ENCODE data around the gene ALPP.
"Not testable (repeated sequence)": the region's sequence is repeated elsewhere in the genome, so short reads cannot be mapped to it uniquely, and the experiment has no call there.

The ALPP gene

DNA sequence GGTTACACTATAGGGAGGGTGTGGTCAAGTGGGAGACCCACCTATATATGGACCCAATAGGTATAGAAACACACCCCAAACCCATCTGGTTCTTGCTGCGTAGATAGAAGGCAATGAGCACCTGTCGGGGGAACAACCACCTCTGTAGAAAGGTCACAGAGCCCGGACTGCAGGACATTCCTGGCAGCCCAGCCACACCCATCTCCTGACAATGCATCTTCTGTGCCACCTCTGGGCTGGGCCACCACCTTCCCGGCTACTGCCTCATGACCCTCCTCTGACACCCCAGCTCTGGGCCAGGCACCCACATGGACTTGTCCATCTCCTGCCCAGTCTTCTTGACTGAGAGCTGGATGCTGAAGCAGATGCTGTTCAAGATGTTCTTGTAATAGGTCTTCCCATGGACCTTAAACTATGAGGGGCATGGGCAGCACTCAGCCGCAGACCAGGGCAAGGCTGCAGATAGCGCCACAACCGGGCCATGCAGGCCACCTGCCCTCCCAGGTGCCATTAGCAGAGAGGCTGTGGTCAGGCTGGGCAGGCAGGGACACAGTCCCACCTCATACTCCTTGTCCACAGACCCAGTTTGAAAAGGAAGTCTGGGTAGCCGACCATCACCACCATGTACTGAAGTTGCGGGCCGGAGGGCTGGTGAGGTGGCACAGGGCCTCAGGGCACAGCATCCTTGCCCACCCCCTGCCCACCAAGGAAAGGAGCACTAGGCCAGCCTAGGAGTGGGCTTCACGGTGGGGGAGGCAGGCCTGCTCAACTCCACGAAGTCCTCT lies 37.4 kb downstream of the ALPP start:
- no peaks in the 10 kb centered on the region for H3K9me3 Mint-ChIP-seq
- H3K4me1 Mint-ChIP-seq = peaks cover 18% of the 10 kb centered on the region
- no peak overlapping the region for H3K27ac Mint-ChIP-seq
- H3K36me3 Mint-ChIP-seq = no peaks in the 10 kb centered on the region
- DNase-seq (ENCODE audit: low spot score in 2 of 2) = no peak
- no peak overlapping the region for H3K4me3 Mint-ChIP-seq
- ATAC-seq = no peak

DNA sequence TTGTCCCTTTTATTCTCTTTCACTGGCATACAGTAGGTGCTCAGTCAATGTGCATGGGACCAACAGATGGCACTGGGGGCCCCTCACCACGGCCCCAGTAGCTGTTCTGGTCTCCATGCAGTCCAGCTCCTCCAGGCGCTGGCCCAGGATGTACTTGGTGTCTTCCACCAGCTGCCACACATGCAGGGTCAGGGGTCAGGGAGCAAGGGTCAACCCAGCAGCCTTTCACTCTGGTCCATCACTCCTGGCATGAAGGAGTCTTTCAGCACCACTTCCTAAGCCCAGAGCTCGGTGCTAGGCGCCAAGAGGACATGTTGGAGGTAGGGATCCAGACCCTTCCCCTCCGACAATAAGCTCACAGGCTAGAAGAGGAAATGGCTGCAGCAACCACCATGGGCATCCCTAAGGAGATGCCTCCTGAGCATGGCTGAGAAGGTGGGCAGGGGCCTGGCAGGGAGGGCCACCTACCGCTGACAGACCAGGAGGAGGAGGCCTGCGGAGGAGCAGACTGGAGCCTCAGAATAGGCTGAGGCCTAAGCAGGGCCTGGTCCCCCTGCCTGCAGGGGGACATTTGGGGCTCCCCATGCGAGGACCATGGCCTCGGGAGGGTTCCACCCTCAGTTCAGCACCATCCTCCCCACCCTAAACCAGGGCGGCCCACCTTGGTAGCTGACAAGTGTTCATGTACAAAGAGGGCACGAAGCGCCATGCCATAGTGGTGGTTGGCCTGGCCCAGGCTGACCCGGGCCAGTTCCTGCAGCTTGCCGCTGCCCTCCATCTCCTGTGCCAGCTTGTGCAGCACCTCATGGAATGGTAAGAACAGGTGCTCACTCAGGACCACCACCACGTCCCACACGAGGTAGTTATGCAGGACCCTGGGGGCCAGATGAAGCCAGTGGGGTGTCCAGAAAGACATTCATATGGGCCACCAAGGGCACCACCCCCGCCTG lies 38.2 kb downstream of the ALPP start:
- Mint-ChIP-seq H3K4me1 (peaks cover 18% of the 10 kb centered on the region), H3K36me3 (no peaks in the 10 kb centered on the region), H3K27ac (no peak overlapping the region), H3K4me3 (no peak overlapping the region), H3K9me3 (no peaks in the 10 kb centered on the region)
- no peak for ATAC-seq
- DNase-seq (ENCODE audit: low spot score in 2 of 2) = no peak

DNA sequence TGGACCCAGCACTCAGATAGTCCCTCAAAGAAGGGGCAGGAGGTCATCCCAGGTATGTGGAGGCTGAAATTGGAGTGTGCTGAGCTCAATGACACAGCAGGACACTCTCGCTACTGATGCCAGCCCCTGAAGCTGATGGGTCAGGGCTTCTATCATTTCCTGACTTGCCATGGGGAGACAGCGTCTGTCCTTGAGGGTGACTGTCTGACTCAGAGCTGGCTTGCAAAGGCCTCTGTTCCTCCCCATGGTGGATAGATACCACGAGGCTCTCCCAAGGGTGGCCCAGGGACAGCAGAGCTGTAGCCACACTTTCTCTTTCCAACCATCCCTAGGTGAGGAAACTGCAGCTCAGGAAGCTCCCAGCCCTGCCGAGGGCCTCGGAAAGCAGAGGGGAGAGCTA lies 38.9 kb downstream of the ALPP start:
- Mint-ChIP-seq H3K36me3 (no peaks in the 10 kb centered on the region), H3K27ac (no peak overlapping the region), H3K9me3 (no peaks in the 10 kb centered on the region), H3K4me1 (peaks cover 18% of the 10 kb centered on the region), H3K4me3 (no peak overlapping the region)
- DNase-seq (ENCODE audit: low spot score in 2 of 2) (no peak), ATAC-seq (no peak)

DNA sequence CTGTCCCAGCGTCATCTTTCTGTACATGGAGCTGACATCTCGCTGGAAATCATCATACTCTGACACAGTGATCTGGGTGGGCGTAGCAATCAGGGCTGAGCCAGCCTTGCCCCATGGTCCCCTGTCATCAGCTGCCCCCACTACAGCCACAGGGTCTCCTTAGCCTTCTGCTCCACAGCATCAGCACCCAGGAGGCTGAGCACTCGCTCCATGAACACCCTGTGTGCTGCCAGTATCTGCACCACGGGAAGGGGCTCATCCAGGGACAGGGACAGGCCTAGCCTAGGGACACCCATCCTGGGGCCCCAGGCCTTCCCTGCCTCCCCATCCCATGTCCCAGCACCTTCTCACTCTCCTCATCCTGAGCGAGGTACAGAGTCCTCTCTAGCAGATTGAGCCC lies 39.5 kb downstream of the ALPP start:
- Mint-ChIP-seq H3K9me3 (no peaks in the 10 kb centered on the region), H3K27ac (no peak overlapping the region), H3K36me3 (no peaks in the 10 kb centered on the region), H3K4me1 (peaks cover 18% of the 10 kb centered on the region), H3K4me3 (no peak overlapping the region)
- no peak for ATAC-seq
- DNase-seq (ENCODE audit: low spot score in 2 of 2) = no peak

DNA sequence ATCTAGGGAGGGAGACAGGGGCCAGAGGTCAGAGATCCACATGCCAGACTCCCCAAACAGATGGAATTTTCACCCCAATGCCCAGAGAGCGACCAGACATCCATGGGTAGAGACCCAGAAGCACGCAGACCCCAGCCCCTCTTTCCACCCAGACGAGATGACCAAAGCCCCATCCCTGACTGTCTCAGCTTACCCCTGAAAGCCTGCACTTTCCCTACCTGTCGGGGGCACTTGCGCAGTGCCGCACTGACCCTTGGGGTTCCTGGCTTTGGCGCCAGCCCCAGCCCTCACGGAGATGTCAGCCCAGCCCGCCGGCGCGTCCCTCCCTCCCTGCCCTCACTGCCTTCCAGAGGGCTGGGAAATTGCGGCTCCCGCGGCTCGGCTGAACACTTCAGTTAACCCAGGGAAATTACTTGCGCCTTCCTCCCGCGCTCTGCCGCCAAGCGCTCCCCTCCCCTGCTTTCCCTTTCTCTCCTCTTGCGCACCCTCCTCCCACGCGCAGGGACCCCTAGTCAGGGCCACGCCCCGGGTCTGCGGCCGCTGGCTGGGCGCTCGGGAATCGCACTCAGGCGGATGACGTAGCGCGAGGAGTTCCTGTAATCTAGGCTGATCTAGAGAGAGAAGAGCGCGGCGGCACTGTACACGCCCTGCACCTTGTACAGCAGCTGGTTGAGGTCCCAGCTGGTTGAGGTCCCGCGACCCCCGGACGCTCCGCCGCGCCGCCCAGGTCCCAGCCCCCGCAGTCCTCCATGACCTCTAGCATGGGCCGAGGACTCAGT lies 40.1 kb downstream of the ALPP start:
- H3K4me3 Mint-ChIP-seq = peak overlapping the region; percentile 41
- no peaks in the 10 kb centered on the region for H3K36me3 Mint-ChIP-seq
- no peaks in the 10 kb centered on the region for H3K9me3 Mint-ChIP-seq
- H3K4me1 Mint-ChIP-seq = peaks cover 12% of the 10 kb centered on the region
- DNase-seq (ENCODE audit: low spot score in 2 of 2) = no peak
- no peak for ATAC-seq
- H3K27ac Mint-ChIP-seq = no peak overlapping the region

DNA sequence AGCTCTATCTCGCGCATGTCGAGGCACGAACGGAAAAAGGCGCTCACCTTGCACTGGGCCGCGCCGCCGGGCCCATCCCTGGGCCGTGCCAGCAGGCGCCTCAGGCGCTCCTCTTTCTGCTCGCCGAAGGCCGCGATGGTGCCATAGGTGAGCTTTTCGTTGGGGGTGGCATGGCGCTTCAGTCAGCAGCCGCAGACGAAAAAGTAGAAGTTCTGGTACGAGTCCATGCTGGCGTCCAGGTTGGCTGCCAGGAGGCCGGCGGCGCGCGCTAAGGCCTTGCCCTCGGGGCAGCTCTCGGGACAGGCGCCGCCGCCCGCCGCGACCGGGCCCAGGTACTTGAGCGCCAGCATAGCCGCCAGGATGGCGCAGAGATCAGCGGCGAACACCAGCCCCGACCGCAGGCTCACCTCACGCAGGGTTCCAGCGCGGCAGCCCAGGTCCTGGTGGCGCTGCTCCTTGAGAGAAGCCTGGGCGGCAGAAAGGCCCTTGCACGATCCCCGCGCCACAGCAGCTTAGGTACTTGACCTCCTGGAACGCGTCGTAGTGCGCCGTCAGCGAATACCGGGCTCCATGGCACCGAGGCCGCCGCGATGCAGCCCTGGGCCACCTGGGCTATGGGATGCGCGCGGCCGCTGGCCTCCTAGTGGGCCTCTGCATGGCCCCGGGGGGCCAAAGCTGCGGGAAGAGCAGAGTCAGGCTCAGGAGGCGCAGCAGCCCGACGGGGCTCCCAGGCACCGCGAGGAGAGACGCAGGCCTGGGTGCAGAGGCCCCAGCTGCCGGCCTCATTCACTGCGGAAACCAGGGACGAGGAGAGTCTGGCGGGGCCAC lies 40.9 kb downstream of the ALPP start:
- peaks cover 12% of the 10 kb centered on the region for H3K4me1 Mint-ChIP-seq
- H3K27ac Mint-ChIP-seq = no peak overlapping the region
- no peak for ATAC-seq
- no peaks in the 10 kb centered on the region for H3K36me3 Mint-ChIP-seq
- DNase-seq (ENCODE audit: low spot score in 2 of 2) = no peak
- peak overlapping the region; percentile 41 for H3K4me3 Mint-ChIP-seq
- H3K9me3 Mint-ChIP-seq = no peaks in the 10 kb centered on the region

DNA sequence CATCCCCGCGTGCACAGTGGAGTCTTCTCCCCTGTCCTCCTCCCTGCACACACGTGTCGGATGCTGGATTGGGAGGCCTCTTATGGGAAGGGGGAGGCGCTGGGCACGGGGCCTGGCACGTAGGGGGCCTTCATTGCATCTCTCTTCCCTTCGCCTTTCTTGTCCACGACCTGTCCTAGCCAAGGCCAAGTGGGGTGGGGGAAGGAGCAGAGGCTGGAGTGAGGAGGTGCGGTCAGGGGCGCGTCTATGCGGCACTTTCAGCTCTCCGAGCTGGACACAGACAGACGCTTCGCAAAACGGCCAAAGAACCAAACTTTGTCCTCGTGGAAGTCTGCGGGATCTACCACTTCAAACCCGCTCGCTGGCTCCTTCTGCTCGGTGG lies 41.5 kb downstream of the ALPP start:
- H3K27ac Mint-ChIP-seq = no peak overlapping the region
- H3K36me3 Mint-ChIP-seq = no peaks in the 10 kb centered on the region
- H3K4me1 Mint-ChIP-seq = peaks cover 12% of the 10 kb centered on the region
- peak overlapping the region; percentile 27 for H3K4me3 Mint-ChIP-seq
- ATAC-seq (no peak), DNase-seq (ENCODE audit: low spot score in 2 of 2) (no peak)
- H3K9me3 Mint-ChIP-seq = no peaks in the 10 kb centered on the region

DNA sequence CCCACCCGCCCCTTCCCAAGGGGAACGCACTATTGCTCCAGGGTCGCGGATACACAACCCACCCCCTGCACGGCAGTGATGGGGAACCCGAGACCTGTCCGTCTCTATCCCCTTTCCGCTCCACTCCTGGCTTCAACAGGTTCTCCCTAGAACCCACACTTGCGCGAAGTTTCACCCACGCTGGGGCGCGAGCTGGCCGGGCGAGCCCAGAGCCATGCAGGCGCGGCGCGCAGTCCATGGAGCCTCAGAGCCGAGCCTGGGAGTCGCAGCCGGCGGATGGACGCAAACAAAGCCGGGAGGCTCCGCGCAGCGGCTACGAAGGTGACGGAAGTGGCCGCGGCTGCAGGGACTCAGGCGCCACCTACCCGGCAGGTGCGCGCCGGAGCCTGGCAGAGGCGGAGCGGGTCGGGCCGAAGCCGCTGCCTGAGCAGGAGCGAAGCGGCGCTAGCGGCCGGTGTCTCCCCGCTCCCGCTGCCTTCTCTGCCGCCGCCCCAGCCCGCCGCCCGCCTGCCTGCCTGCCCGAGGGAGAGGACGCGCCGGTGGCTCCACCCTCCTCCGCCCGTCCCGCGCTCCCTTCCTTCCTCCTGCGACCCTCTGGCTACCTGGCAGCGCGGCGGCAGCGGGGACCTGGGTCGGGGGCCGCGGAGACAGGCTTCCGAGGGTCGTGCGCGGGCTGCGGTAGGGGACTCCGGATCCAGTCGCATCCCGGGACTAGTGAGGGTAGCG lies 42.1 kb downstream of the ALPP start:
- no peaks in the 10 kb centered on the region for H3K9me3 Mint-ChIP-seq
- peak; percentile 14 for ATAC-seq
- H3K4me1 Mint-ChIP-seq = peaks cover 12% of the 10 kb centered on the region
- no peaks in the 10 kb centered on the region for H3K36me3 Mint-ChIP-seq
- peak overlapping the region; percentile 27 for H3K4me3 Mint-ChIP-seq
- DNase-seq (ENCODE audit: low spot score in 2 of 2) = no peak
- no peak overlapping the region for H3K27ac Mint-ChIP-seq

DNA sequence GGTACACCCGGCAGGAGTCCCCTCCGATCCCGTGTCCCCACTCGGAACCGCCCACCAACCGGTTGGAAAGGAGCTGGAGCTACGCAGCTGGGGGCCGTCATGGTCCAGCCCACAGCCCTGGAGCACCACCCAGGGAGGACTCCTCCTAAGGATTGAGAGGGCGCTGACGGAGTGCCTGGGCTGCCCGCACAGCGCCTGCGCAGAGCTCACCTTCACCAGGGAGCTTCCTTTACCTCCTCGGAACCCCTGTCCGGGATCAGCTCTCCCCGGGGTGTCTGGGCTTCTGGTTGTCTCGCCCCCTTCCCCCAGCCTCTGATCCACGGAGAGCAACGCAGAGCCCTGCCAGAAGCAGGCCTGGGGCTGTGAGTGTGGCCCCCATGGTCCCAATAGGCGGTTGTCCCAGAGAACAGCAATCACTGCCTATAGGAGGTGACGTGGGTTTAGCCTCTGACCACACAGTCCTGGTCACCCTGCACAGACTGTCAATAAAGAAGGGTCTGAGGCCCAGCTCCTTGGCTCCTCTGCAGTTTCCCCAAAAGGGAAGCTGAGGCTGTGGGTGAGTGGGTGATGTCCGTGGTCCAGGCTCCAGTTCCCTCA lies 42.7 kb downstream of the ALPP start:
- Mint-ChIP-seq H3K4me3 (peak overlapping the region; percentile 27), H3K27ac (no peak overlapping the region), H3K36me3 (no peaks in the 10 kb centered on the region), H3K4me1 (peaks cover 12% of the 10 kb centered on the region), H3K9me3 (no peaks in the 10 kb centered on the region)
- DNase-seq (ENCODE audit: low spot score in 2 of 2) = no peak
- no peak for ATAC-seq

DNA sequence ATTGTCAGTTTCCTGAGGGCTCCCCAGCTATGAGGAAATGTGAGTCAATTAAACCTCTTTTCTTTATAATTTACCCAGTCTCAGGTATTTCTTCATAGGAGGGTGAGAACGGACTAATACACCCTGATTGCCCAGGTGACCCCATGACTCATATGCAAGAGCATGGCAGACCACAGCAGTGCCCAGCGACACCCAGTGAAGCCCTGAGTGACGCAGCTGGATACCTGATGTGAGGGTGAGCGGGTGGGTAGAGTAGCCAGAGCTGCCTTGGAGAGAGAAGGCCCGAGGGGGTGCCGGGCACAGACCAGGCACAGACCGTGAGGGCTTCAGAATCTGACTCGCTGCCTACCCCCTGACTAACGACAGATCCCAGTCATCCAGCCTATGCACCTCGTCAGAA lies 43.5 kb downstream of the ALPP start:
- no peaks in the 10 kb centered on the region for H3K36me3 Mint-ChIP-seq
- ATAC-seq (no peak), DNase-seq (ENCODE audit: low spot score in 2 of 2) (no peak)
- peaks cover 12% of the 10 kb centered on the region for H3K4me1 Mint-ChIP-seq
- peak overlapping the region; percentile 27 for H3K4me3 Mint-ChIP-seq
- H3K27ac Mint-ChIP-seq = no peak overlapping the region
- H3K9me3 Mint-ChIP-seq = no peaks in the 10 kb centered on the region

DNA sequence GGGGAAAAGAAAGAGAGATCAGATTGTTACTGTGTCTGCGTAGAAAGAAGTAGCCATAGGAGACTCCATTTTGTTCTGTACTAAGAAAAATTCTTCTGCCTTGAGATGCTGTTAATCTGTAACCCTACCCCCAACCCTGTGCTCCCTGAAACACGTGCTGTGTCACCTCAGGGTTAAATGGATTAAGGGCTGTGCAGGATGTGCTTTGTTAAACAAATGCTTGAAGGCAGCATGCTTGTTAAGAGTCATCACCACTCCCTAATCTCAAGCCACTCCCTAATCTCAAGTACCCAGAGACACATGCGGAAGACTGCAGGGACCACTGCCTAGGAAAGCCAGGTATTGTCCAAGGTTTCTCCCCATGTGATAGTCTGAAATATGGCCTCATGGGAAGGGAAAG lies 44.4 kb downstream of the ALPP start:
- ATAC-seq; H3K4me3 Mint-ChIP-seq; H3K36me3 Mint-ChIP-seq; H3K9me3 Mint-ChIP-seq; H3K27ac Mint-ChIP-seq; DNase-seq (ENCODE audit: low spot score in 2 of 2): not testable (repeated sequence)
- H3K4me1 Mint-ChIP-seq = peaks cover 12% of the 10 kb centered on the region

DNA sequence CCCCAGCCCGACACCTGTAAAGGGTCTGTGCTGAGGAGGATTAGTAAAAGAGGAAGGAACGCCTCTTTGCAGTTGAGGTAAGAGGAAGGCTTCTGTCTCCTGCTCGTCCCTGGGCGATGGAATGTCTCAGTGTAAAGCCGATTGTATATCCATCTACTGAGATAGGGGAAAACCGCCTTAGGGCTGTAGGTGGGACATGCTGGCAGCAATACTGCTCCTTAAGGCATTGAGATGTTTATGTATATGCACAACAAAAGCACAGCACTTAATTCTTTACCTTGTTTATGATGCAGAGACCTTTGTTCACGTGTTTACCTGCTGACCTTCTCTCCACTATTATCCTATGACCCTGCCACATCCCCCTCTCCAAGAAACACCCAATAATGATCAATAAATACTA lies 44.9 kb downstream of the ALPP start:
- not testable (repeated sequence) for DNase-seq (ENCODE audit: low spot score in 2 of 2); H3K27ac Mint-ChIP-seq; H3K4me1 Mint-ChIP-seq; H3K4me3 Mint-ChIP-seq; H3K36me3 Mint-ChIP-seq; ATAC-seq; H3K9me3 Mint-ChIP-seq

DNA sequence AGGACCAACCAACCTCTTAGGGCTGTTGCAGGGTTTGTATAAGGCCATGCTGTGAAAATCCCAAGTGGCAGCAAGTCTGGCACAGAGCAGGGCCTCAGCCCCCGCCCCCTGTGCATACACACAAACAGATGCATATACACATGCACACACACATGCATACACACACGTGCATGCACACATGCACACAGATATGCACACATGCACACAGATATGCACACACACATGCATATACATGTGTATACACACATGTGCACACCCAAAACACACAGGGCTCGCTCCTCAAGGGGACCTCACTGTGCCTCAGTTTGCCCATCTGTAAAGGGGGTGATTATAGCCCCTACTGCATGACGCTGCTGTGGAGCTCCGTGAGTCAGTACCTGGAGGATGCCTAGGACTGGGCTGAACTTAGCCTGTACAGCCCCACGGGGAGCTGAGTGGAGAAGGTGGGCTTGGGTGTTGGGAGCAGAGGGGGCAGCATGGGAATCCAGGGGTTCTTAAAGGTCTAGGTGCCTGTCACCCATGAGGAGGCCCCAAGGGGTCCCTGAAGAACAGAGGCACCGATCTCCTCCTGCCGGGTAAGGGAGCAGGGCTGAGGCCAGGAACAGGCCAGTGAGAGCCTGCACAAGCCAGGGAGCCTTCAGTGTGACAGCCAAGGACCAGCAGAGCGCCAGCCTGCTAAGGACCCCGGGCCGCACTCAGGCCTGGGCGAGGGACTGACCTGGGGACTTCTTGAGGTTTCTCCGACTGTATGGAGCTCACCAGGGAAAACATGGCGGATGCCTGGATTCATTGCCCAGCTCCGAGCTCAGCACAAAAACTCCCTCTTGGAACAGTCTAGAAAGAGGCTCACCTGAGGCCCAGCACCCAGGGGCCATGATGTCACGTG lies 53.4 kb downstream of the ALPP start:
- ATAC-seq = no peak
- H3K4me1 Mint-ChIP-seq = no peaks in the 10 kb centered on the region
- no peaks in the 10 kb centered on the region for H3K36me3 Mint-ChIP-seq
- no peak overlapping the region for H3K27ac Mint-ChIP-seq
- H3K9me3 Mint-ChIP-seq = no peaks in the 10 kb centered on the region
- no peak for DNase-seq (ENCODE audit: low spot score in 2 of 2)
- no peak overlapping the region for H3K4me3 Mint-ChIP-seq

All from stimulated activated effector memory CD8-positive, alpha-beta T cell treated with anti-CD3 and anti-CD28 coated beads, Interleukin-12 subunit alpha, Interleukin-12 subunit beta, amount 100 ng/mL, for 72 hours (primary cell).